ENCODE measurements around the gene SPAST.
"Not testable (repeated sequence)": the region's sequence is repeated elsewhere in the genome, so short reads cannot be mapped to it uniquely, and the experiment has no call there.

The SPAST gene

DNA sequence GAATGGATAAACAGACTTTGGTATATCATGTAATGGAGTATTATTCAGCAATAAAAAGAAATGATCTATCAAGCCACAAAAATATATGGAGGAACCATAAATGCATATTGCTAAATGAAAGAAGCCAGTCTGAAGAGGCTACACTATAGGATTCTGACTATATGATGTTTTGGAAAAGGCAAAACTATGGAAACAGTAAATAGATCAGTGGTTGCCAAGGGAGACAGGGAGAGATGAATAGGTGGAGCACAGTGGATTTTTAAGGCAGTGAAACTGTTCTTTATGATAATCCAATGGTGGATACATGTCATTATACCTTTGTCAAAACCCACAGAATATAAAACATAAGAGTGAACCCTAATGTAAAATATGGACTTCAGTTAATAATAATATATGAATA lies 61.3 kb downstream of the SPAST start:
- no peak for DNase-seq (ENCODE audit: low read depth in 2 of 2)

DNA sequence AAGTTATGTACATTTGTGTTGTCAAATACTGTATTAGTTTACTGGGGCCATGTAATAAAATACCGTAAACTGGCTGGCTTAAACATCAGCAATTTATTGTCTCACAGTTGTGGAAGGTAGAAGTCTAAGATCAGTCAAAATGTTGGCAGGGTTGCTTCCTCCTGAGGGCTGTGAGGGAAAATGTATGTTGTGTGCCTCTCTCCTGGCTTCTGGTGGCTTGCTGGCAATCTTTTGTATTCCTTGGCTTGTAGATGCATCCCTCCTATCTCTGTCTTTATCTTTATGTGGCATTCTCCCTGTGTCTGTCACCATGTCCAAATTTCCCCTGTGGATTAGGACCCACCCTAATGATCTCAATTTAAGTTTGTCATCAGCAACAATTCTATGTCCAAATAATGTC lies 65.3 kb downstream of the SPAST start:
- no peak for DNase-seq (ENCODE audit: low read depth in 2 of 2)

DNA sequence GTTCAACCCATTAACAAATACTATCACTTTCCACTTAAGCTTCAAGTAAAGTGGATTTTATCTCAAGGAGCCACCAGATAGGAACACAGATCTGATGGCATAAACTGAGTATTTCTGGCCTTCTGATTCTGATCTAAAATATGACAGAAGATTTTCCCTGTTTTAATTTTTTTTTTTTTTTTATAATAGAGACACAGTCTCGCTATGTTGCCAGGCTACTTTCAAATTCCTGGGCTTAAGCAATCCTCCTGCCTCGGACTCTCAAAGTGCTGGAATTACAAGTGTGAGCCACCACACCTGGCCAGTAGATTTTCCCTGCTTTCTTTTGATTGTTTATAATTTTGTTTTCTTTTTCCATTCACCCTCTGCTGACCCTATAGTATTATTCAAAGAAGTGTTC lies 65.7 kb downstream of the SPAST start:
- DNase-seq (ENCODE audit: low read depth in 2 of 2) = no peak

DNA sequence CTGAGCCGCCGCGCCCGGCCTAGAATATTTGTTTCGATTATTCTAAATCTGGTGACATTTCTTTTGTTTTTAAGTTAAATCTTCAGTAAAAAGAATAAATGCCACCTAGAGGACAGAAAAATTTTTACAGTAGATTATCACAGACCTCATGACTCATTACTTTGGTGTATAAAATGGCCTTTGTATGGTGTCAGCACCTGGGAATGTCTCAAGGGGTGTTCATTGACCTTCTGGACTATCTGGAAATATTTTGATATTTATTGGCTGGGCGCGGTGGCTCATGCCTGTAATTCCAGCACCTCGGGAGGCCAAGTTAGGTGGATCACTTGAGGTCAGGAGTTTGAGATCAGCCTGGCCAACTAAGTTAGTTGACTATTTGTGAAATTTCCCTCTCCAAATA lies 72.1 kb downstream of the SPAST start:
- no peak for DNase-seq (ENCODE audit: low read depth in 2 of 2)

DNA sequence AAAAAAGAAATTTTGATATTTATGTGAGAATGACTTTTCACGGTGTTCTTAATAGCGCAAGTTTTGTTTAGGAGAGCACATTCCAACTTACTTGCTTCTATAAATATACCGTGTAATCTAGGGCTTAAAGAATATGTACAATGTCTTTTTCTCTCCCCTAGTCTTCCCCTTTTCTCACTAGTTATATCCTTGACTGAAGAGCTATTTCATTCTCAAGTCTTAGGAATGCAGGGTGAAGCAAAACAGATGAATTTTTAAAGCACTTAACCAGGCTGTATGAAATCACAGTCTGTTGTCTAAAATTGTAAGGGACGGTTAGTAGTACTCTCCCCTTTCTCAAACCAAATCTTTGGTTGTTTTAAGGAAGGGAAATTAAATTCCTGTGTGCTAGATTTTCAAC lies 72.7 kb downstream of the SPAST start:
- no peak for DNase-seq (ENCODE audit: low read depth in 2 of 2)

DNA sequence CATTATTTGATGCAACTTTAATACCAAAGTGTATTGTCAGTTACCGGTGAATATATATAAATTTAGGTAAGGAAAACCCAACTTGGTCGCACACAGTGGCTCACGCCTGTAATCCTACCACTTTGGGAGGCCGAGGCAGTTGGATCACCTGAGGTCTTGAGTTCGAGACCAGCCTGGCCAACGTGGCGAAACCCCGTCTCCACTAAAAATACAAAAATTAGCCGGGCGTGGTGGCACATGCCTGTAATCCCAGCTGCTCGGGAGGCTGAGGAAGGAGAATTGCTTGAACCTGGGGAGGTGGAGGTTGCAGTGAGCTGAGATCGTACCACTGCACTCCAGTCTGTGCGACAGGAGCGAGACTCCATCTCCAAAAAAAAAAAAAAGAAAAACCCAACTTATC lies 88.2 kb downstream of the SPAST start:
- DNase-seq (ENCODE audit: low read depth in 2 of 2) = not testable (repeated sequence)

DNA sequence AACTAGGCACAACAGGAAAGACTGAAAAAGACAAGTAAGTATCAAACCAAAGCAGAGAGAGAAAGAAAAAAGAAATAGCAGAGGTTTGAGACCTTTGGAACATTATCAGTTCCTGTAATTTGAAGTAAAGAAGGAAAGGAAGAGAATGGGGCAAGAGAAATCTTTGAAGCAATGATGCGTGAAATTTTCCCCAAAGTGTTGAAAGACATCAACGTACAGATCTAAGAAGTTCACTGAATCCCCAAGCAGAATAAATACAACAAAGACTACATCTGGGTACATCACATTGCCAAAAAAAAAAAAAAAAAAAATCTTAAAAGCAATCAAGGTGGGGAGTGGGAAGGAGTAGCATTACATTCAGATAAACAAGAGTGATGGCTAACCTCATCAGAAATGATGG lies 96.3 kb downstream of the SPAST start:
- no peak for DNase-seq (ENCODE audit: low read depth in 2 of 2)

DNA sequence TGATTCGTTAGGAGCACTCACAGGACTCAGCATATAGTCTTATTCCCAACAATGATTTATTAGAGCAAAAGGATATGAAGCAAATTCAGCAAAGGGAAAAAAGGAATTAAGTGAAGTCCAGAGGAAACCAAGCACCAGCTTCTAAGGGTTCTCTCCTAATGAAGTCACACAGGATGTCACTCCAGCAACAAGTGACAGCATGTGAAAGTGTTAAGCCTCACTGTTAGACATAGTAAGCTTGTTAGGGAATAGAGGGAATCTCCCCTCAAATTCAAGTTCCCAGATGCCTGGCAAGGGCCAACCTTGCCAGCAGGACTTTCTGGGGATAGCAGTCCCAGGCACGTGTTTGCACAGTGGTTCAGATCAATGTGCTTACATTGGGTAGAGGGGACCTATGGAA lies 97.9 kb downstream of the SPAST start:
- no peak for DNase-seq (ENCODE audit: low read depth in 2 of 2)

DNA sequence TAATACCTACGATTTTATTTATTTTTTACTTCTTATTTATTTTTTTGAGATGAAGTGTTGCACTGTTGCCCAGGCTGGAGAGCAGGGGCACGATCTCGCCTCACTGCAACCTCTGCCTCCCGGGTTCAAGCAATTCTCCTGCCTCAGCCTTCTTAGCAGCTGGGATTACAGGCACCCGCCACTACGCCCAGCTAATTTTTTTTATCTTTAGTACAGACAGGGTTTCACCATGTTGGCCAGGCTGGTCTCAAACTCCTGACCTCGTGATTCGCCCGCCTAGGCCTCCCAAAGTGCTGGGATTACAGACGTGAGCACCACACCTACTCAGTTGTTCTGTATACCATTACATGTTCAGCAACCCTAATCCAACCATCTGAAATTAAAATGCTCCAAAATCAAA lies 100.9 kb downstream of the SPAST start:
- DNase-seq (ENCODE audit: low read depth in 2 of 2) = not testable (repeated sequence)

DNA sequence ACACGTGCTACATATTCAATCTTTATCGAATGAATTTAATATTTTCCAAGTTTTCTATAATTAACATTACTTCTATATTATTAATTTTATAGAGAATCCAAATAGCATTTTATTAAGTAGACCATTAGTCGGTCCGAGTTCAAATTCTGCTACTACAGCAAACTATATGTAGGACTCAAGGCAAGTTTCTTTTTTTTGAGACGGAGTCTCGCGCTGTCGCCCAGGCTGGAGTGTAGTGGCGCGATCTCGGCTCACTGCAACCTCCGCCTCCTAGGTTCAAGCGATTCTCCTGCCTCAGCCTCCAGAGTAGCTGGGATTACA lies 101.6 kb downstream of the SPAST start:
- not testable (repeated sequence) for DNase-seq (ENCODE audit: low read depth in 2 of 2)

DNA sequence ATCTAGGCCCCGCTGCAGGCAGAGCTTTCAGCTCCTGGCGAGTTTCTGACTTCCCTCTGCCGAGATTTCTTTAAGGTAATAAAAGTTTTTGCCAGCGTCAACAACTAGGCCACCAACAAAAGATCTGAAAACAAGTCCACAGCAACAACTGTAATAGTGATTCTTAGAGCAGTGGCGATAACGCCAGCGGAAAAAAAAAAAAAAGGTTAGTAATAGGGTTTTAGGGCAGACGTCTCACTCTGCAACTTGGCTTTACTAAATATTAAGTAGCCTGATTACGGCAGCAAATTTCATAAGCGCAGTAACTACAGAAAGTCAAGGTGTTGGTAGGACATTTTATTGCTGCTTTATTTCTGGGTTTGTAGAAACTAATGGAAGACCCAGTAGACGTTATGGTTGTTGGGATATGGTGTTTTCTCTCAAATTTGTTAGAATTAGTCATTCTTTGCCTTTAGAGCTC lies 102.8 kb downstream of the SPAST start:
- no peak for DNase-seq (ENCODE audit: low read depth in 2 of 2)

DNA sequence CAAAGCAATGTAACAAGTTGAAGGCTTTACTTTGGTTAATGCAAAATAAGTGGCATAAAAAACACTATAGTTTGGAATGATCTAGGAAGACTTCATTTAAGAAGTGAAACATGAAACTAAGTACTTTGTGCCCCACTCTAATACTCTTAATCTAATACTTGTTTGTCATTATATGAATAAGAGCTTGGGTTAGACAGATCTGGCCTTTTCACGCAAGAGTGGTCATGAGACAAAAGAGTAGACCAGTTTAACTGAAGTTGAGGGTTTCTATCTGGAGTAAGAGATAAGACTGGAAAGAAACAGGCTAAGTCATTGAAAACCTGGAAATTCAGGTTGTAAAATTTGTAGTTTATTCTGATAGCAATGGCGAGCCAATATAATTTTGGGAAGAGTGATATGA lies 105.2 kb downstream of the SPAST start:
- no peak for DNase-seq (ENCODE audit: low read depth in 2 of 2)

DNA sequence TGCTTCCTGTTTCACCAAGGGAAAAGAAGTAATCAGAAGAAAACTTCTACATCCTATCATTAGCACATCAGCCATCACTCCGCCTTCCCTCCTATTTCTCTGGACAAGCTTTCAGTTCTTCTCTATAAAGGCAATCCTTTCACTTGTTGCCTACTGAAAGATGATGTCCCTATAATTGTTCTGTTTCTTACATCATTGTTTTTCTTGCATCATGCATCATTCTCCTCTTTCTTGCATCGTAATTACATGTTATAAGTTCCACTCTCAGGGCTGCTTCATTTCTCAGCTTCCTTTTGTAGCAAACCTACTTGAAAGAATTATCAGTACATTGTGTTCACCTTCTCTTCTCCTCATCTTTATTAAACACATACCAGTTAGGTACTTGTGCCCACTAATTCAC lies 109.5 kb downstream of the SPAST start:
- DNase-seq (ENCODE audit: low read depth in 2 of 2) = no peak

DNA sequence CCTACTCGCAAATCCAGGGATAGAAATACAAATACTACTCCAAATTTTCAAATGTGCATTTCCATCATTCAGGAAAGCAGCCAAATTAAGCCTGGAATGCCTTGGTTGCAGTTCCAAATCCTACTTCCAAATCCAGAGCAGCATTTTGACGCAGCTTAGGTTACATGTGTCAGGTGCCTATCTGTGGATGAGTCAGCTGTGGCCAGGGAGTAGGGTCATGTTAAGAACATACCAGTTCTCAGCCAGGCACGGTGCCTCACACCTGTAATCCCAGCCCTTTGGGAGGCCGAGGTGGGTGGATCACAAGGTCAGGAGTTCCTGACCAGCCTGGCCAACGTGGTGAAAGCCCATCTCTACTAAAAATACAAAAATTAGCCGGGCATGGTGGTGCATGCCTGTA lies 119.3 kb downstream of the SPAST start:
- no peak for DNase-seq (ENCODE audit: low read depth in 2 of 2)

DNA sequence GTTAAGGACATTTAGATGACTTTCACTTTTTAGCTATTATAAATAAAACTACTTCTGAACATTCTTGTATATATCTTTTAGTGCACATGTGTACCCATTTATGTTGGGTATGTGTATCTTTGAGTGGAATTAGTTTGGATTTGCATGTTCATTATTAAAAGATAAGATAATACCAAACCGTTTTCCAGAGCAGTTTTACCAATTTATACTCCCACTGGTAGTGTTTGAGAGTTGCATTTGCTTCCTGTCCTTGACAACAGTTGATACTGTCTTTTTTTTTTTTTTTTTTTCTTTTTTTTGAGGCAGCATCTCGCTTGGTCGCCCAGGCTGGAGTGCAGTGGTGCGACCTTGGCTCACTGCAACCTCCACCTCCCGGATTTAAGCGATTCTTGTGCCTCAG lies 125.7 kb downstream of the SPAST start:
- DNase-seq (ENCODE audit: low read depth in 2 of 2) = no peak

DNA sequence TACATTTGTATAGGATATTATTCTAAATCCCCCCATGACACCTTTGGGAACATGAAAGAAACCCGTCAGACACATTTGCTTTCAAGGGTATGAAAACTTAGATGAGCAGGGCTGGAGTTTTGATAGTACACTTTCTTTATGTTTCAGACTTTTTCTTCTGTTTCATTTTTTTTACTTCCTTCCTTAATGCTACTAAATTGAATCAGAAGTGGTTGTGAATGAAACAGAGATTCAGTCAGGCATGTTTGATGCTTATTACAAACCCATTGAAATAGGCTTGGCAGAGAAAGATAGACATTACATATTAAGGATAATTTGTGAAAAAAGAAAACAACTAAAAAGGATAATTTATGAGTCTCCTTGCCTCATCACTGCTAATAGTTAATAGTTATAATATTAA lies 129.1 kb downstream of the SPAST start:
- no peak for DNase-seq (ENCODE audit: low read depth in 2 of 2)

DNA sequence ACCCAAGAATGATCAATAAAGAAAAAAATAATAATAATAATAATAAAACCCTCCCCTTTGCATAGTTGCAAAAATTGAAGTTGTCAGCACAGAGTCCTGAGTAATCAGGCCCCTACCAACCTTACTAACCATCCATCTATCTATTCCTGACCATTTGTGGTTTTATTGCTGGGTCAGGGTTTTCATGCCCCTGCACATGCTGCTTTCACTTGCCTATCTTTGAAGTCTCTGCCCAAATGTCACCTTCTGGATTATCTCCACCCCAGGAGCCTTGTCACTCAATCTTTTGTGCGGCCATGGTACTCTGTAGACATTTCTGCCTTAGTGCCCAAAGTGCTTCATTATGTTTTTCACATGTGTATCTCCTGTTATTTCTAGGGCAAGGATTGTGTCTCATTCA lies 137.5 kb downstream of the SPAST start:
- no peak for DNase-seq (ENCODE audit: low read depth in 2 of 2)

DNA sequence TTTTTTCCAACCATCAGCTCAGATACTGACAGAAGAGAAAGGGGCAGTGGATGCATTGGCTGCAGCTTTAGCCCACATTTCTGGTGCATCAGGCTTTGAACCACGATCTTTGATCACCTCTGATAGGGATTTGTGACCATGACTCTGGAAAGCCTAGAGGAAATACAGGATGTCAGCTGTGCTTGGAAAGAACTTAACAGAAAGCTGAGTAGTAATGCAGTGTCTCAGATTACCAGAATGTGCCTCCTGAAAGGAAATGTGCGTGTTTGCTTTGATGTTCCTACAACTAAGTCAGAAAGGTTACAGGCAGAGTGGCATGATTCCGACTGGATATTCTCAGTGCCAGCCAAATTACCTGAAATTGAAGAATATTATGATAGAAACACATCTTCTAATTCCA lies 140.1 kb downstream of the SPAST start:
- DNase-seq (ENCODE audit: low read depth in 2 of 2) = not testable (repeated sequence)

All from stimulated activated CD4-positive, alpha-beta T cell treated with anti-CD3 and anti-CD28 coated beads, Interleukin-1b, Interleukin-23, amount 100 ng/mL, for 4 hours (primary cell).